Measurements from ENCODE around the gene SYDE2.

Gene SYDE2

DNA sequence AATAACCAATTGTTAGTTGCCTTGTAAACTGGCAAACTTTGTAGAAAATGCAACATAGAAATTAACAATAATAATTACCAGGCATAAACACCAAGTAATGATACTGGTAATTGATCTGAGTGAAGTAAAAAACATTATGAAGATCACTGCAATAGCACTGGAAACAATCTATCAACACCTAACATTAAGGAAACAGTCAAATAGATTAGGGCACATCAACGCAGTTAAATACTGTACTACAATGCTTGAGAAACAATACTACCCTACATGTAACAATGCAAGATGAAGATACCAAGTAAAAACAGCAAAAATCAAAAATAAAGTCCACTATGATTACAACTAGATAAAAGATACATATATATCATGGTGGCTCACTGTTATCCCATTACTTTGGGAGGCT, 16.6 kb downstream of the SYDE2 start:
- TF ChIP-seq TAF1 (IDR thresholded peaks at IDR 0.05; ENCODE audit: borderline replicate concordance, insufficient read depth, low read length) (no peak), FOXP2 (optimal IDR thresholded peaks at IDR 0.05; ENCODE audit: borderline replicate concordance, extremely low read depth, extremely low read length, insufficient read depth) (no peak), SIN3A (IDR thresholded peaks at IDR 0.05; ENCODE audit: borderline replicate concordance, insufficient read depth, low read length) (no peak), REST (IDR thresholded peaks at IDR 0.05; ENCODE audit: insufficient read depth in 1 of 2, low read depth in 2 of 2, low read length in 2 of 2) (no peak), POLR2AphosphoS5 (IDR thresholded peaks at IDR 0.05; ENCODE audit: low read depth, low read length) (no peak)

GRCh38 chr1:85182700-85183099, 18.1 kb downstream of the SYDE2 start:
- TF ChIP-seq REST (IDR thresholded peaks at IDR 0.05; ENCODE audit: insufficient read depth in 1 of 2, low read depth in 2 of 2, low read length in 2 of 2) (no peak), SIN3A (IDR thresholded peaks at IDR 0.05; ENCODE audit: borderline replicate concordance, insufficient read depth, low read length) (no peak), FOXP2 (optimal IDR thresholded peaks at IDR 0.05; ENCODE audit: borderline replicate concordance, extremely low read depth, extremely low read length, insufficient read depth) (no peak), TAF1 (IDR thresholded peaks at IDR 0.05; ENCODE audit: borderline replicate concordance, insufficient read depth, low read length) (no peak), POLR2AphosphoS5 (IDR thresholded peaks at IDR 0.05; ENCODE audit: low read depth, low read length) (no peak)

DNA sequence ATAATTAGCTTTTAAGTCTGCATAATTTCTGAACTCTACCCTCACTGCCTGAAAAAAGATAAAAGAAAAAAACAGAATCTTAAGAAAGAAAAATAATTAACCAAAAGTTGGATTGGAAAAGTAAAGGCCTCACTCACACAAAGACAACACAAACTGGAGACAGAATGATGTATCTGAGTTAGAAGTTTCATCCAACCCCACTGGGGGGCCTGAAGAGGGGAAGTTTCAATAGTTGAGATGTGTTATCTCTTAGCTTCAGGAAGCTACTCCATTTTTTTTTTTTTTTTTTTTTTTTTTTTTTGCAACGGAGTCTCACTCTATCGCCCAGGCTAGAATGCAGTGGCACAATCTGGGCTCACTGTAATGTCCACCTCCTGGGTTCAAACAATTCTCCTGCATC, 19.9 kb downstream of the SYDE2 start:
- no peak for TF ChIP-seq TAF1 (IDR thresholded peaks at IDR 0.05; ENCODE audit: borderline replicate concordance, insufficient read depth, low read length)
- no peak for TF ChIP-seq FOXP2 (optimal IDR thresholded peaks at IDR 0.05; ENCODE audit: borderline replicate concordance, extremely low read depth, extremely low read length, insufficient read depth)
- no peak for TF ChIP-seq SIN3A (IDR thresholded peaks at IDR 0.05; ENCODE audit: borderline replicate concordance, insufficient read depth, low read length)
- TF ChIP-seq POLR2AphosphoS5 (IDR thresholded peaks at IDR 0.05; ENCODE audit: low read depth, low read length): no peak
- no peak for TF ChIP-seq REST (IDR thresholded peaks at IDR 0.05; ENCODE audit: insufficient read depth in 1 of 2, low read depth in 2 of 2, low read length in 2 of 2)

- no peak for TF ChIP-seq TAF1 (IDR thresholded peaks at IDR 0.05; ENCODE audit: borderline replicate concordance, insufficient read depth, low read length)
- no peak for TF ChIP-seq POLR2AphosphoS5 (IDR thresholded peaks at IDR 0.05; ENCODE audit: low read depth, low read length)
- TF ChIP-seq FOXP2 (optimal IDR thresholded peaks at IDR 0.05; ENCODE audit: borderline replicate concordance, extremely low read depth, extremely low read length, insufficient read depth): no peak
- no peak for TF ChIP-seq SIN3A (IDR thresholded peaks at IDR 0.05; ENCODE audit: borderline replicate concordance, insufficient read depth, low read length)
Observed at GRCh38 chr1:85179522-85179921, 21.3 kb downstream of the SYDE2 start.

GRCh38 chr1:85178396-85178795, 22.4 kb downstream of the SYDE2 start:
- TF ChIP-seq POLR2AphosphoS5 (IDR thresholded peaks at IDR 0.05; ENCODE audit: low read depth, low read length): no peak

- no peak for TF ChIP-seq POLR2AphosphoS5 (IDR thresholded peaks at IDR 0.05; ENCODE audit: low read depth, low read length)
- no peak for TF ChIP-seq TAF1 (IDR thresholded peaks at IDR 0.05; ENCODE audit: borderline replicate concordance, insufficient read depth, low read length)
- TF ChIP-seq FOXP2 (optimal IDR thresholded peaks at IDR 0.05; ENCODE audit: borderline replicate concordance, extremely low read depth, extremely low read length, insufficient read depth): no peak
- no peak for TF ChIP-seq REST (IDR thresholded peaks at IDR 0.05; ENCODE audit: insufficient read depth in 1 of 2, low read depth in 2 of 2, low read length in 2 of 2)
- TF ChIP-seq SIN3A (IDR thresholded peaks at IDR 0.05; ENCODE audit: borderline replicate concordance, insufficient read depth, low read length): no peak
Observed at GRCh38 chr1:85174503-85174902, 26.3 kb downstream of the SYDE2 start.
